ENCODE measurements around the gene RCBTB1. TPM values are rescaled to one million over a fixed set of nuclear protein-coding genes. Genes with fewer than 3 reads are reported as not detected.

RCBTB1 gene
- total RNA-seq, 2 experiments from 2014 or later = 15.1 to 31.1 TPM

GRCh38 chr13:49608651-49609331, 23.4 kb upstream of the RCBTB1 start:
- POLR2A ChIA-PET = interaction anchor here (0.5 to 2.6 kb wide), 20 partner anchors 8 to 361 kb away, joined by 3 to 29 read pairs (median 4); partner anchors contain the start of genes ARL11, CDADC1, PHF11 and SETDB2
- no peaks in the 10 kb centered on the region for H3K36me3 ChIP-seq (ENCODE audit: insufficient read depth, low read length)
- peak; percentile 47 for DNase-seq (ENCODE audit: low spot score)
- peak overlapping the region; percentile 59 for H3K4me2 ChIP-seq (ENCODE audit: low read length)
- H3K9me2 ChIP-seq (ENCODE audit: insufficient read depth, low read length) = no peaks in the 10 kb centered on the region
- intact Hi-C loops (cut with micrococcal nuclease; ENCODE audit: unreplicated experiment) = loop anchor here (5.0 to 10.0 kb wide), 4 partner anchors 236 to 634 kb away; partner anchors contain the start of genes CDADC1 and FNDC3A
- no peaks in the 10 kb centered on the region for H3K79me2 ChIP-seq (ENCODE audit: insufficient read depth, low read depth, low read length)
- H3K27ac ChIP-seq (ENCODE audit: low read depth, low read length, poor library complexity, severe bottlenecking) = peak overlapping the region; percentile 71
- H2AFZ ChIP-seq (ENCODE audit: low read length) = peak overlapping the region; percentile 94
- no TSS peak for BruUV-seq (replicated peaks)
- TF ChIP-seq EZH2phosphoT487 (IDR thresholded peaks at IDR 0.05; ENCODE audit: borderline replicate concordance, low read depth, low read length) = no peak
- no peak for TF ChIP-seq CTCF (conservative IDR thresholded peaks at IDR 0.05; ENCODE audit: low read length)
- no peaks in the 10 kb centered on the region for H3K9me3 ChIP-seq (ENCODE audit: low read length)
- H4K20me1 ChIP-seq (ENCODE audit: insufficient read depth, low read length) = no peaks in the 10 kb centered on the region
- no peak overlapping the region for H3K4me3 ChIP-seq (ENCODE audit: low read depth, low read length, poor library complexity, severe bottlenecking)
- CTCF ChIA-PET (ENCODE audit: unreplicated experiment) = interaction anchor here (0.6 to 1.1 kb wide), 4 partner anchors 10 to 22 kb away, joined by 3 read pairs; no protein-coding TSS in a partner anchor
- H3K4me1 ChIP-seq (ENCODE audit: insufficient read depth, low read length, poor library complexity, severe bottlenecking) = peaks cover 57% of the 10 kb centered on the region

- no peaks in the 10 kb centered on the region for H4K20me1 ChIP-seq (ENCODE audit: insufficient read depth, low read length)
- H3K9me3 ChIP-seq (ENCODE audit: low read length) = no peaks in the 10 kb centered on the region
- CTCF ChIA-PET (ENCODE audit: unreplicated experiment) = interaction anchor here (0.9 to 1.3 kb wide), 3 partner anchors 16 to 164 kb away, joined by 3 to 5 read pairs (median 3); partner anchors contain the start of genes CAB39L and SETDB2
- TF ChIP-seq EZH2phosphoT487 (IDR thresholded peaks at IDR 0.05; ENCODE audit: borderline replicate concordance, low read depth, low read length) (no peak), CTCF (conservative IDR thresholded peaks at IDR 0.05; ENCODE audit: low read length) (no peak)
- H3K4me3 ChIP-seq (ENCODE audit: low read depth, low read length, poor library complexity, severe bottlenecking) = peak overlapping the region; percentile 25
- peak; percentile 71 for DNase-seq (ENCODE audit: low spot score)
- intact Hi-C loops (cut with micrococcal nuclease; ENCODE audit: unreplicated experiment) = loop anchor here (1.0 to 10.0 kb wide), 9 partner anchors 67 to 633 kb away; partner anchors contain the start of genes CAB39L, CDADC1, FNDC3A and SETDB2
- H3K79me2 ChIP-seq (ENCODE audit: insufficient read depth, low read depth, low read length) = no peaks in the 10 kb centered on the region
- H3K4me1 ChIP-seq (ENCODE audit: insufficient read depth, low read length, poor library complexity, severe bottlenecking) = peaks cover 57% of the 10 kb centered on the region
- peak overlapping the region; percentile 59 for H3K4me2 ChIP-seq (ENCODE audit: low read length)
- POLR2A ChIA-PET = interaction anchor here (0.9 to 2.6 kb wide), 15 partner anchors 10 to 360 kb away, joined by 3 to 29 read pairs (median 4); partner anchors contain the start of genes ARL11, CDADC1, PHF11 and SETDB2
- no TSS peak for BruUV-seq (replicated peaks)
- no peaks in the 10 kb centered on the region for H3K9me2 ChIP-seq (ENCODE audit: insufficient read depth, low read length)
- peak overlapping the region; percentile 94 for H2AFZ ChIP-seq (ENCODE audit: low read length)
- H3K27ac ChIP-seq (ENCODE audit: low read depth, low read length, poor library complexity, severe bottlenecking) = peak overlapping the region; percentile 71
- no peaks in the 10 kb centered on the region for H3K36me3 ChIP-seq (ENCODE audit: insufficient read depth, low read length)
Measured at GRCh38 chr13:49607761-49608160, 22.4 kb upstream of the RCBTB1 start.
